Loucy (cell line): Measurements from ENCODE around the gene ACTR5.

Source experiments
- EZH2phosphoT487 ChIP-seq: fragments of 200-600 bp; IDR thresholded peaks from 2 replicates; pipeline ENCODE4 v1.6.1; 2018; ENCODE audit warnings: antibody characterized with exemption, mild to moderate bottlenecking, moderate library complexity, borderline replicate concordance
- TF ChIP-seq, protein P1 (sequence below): fragments of 200-600 bp; sonication (generic); conservative IDR thresholded peaks from 2 replicates; pipeline ENCODE4 v1.5.1; 2014; ENCODE audit warnings: mild to moderate bottlenecking, antibody characterized with exemption, low read length

DNA sequence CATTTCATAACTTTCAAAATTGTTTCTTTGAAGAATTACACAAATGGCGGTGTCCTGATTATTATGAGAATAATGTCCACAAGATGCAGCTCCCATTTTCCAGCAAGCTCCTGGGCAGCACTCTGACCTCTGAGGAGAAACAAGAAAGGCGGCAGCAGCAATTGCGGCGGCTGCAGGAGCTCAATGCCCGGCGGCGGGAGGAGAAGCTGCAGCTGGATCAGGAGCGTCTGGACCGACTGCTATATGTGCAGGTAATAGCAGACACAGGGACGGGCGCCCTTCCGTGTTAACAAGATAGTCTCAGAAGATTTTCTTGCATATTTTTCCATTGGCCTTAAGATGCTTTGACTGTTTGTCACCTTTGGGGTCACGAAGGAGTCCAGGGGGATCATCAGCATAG lies 6.7 kb downstream of the ACTR5 start:
- TF ChIP-seq, protein P1, sequence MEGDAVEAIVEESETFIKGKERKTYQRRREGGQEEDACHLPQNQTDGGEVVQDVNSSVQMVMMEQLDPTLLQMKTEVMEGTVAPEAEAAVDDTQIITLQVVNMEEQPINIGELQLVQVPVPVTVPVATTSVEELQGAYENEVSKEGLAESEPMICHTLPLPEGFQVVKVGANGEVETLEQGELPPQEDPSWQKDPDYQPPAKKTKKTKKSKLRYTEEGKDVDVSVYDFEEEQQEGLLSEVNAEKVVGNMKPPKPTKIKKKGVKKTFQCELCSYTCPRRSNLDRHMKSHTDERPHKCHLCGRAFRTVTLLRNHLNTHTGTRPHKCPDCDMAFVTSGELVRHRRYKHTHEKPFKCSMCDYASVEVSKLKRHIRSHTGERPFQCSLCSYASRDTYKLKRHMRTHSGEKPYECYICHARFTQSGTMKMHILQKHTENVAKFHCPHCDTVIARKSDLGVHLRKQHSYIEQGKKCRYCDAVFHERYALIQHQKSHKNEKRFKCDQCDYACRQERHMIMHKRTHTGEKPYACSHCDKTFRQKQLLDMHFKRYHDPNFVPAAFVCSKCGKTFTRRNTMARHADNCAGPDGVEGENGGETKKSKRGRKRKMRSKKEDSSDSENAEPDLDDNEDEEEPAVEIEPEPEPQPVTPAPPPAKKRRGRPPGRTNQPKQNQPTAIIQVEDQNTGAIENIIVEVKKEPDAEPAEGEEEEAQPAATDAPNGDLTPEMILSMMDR, result no peak
- TF ChIP-seq EZH2phosphoT487, result no peak
